SK-N-SH treated with all-trans-retinoic acid at 6 μM for 48 hours (cell line): ENCODE data around the gene MAP7D1.

Source experiments
- ATAC-seq: fragments of 200-7000 bp; cut with Tn5 transposase; 3 replicates; pipeline ENCODE4 v1.9.1; 2020; ENCODE audit warnings: mild to moderate bottlenecking, moderate library complexity
- ARNTL ChIP-seq: fragments of 450-650 bp; formaldehyde crosslinking; IDR thresholded peaks from 2 replicates; pipeline ENCODE4 v1.5.0; 2020; ENCODE audit warnings: low read depth, mild to moderate bottlenecking, moderate library complexity, borderline replicate concordance
- BACH2 ChIP-seq: fragments of 250-450 bp; sonication (Bioruptor Pico); IDR thresholded peaks from 2 replicates; pipeline ENCODE4 v1.9.0; 2021; ENCODE audit warnings: mild to moderate bottlenecking, borderline replicate concordance
- ESRRG ChIP-seq: fragments of 250-450 bp; sonication (Bioruptor Pico); IDR thresholded peaks from 2 replicates; pipeline ENCODE4 v1.6.1; 2021; ENCODE audit warnings: mild to moderate bottlenecking
- GLIS3 ChIP-seq: fragments of 250-450 bp; sonication (Bioruptor Pico); IDR thresholded peaks from 2 replicates; pipeline ENCODE4 v1.5.0; 2020; ENCODE audit warnings: mild to moderate bottlenecking, moderate library complexity
- ISL1 ChIP-seq: fragments of 250-450 bp; sonication (Bioruptor Pico); IDR thresholded peaks from 2 replicates; pipeline ENCODE4 v2.1.2; 2022; ENCODE audit warnings: mild to moderate bottlenecking, moderate library complexity
- OSR1 ChIP-seq: fragments of 250-450 bp; sonication (Bioruptor Pico); IDR thresholded peaks from 2 replicates; pipeline ENCODE4 v1.8.0; 2022; ENCODE audit warnings: moderate library complexity, mild to moderate bottlenecking, inconsistent platforms
- PPARA ChIP-seq: fragments of 250-450 bp; sonication (Bioruptor Pico); IDR thresholded peaks from 2 replicates; pipeline ENCODE4 v1.5.0; 2020; ENCODE audit warnings: mild to moderate bottlenecking, borderline replicate concordance
- RARB ChIP-seq: fragments of 250-450 bp; sonication (Bioruptor Pico); IDR thresholded peaks from 2 replicates; pipeline ENCODE4 v1.8.0; 2021; ENCODE audit warnings: mild to moderate bottlenecking, moderate library complexity
- SNAI2 ChIP-seq: fragments of 250-450 bp; sonication (Bioruptor Pico); IDR thresholded peaks from 2 replicates; pipeline ENCODE4 v1.5.0; 2020; ENCODE audit warnings: mild to moderate bottlenecking, moderate library complexity
- TCF4 ChIP-seq: fragments of 250-450 bp; sonication (Bioruptor Pico); IDR thresholded peaks from 2 replicates; pipeline ENCODE4 v1.8.0; 2021; ENCODE audit warnings: mild to moderate bottlenecking, moderate library complexity, borderline replicate concordance
- TOX ChIP-seq: fragments of 250-450 bp; sonication (Bioruptor Pico); IDR thresholded peaks from 2 replicates; pipeline ENCODE4 v1.8.0; 2021; ENCODE audit warnings: mild to moderate bottlenecking, moderate library complexity, borderline replicate concordance
- ZC3H10 ChIP-seq: fragments of 250-450 bp; sonication (Bioruptor Pico); IDR thresholded peaks from 2 replicates; pipeline ENCODE4 v1.5.1; 2021; ENCODE audit warnings: mild to moderate bottlenecking, moderate library complexity
- ZFP3 ChIP-seq: fragments of 250-450 bp; sonication (Bioruptor Pico); IDR thresholded peaks from 2 replicates; pipeline ENCODE4 v1.5.0; 2020; ENCODE audit warnings: mild to moderate bottlenecking, moderate library complexity
- ZFP30 ChIP-seq: fragments of 450-650 bp; formaldehyde crosslinking; IDR thresholded peaks from 2 replicates; pipeline ENCODE4 v1.5.0; 2022; ENCODE audit warnings: mild to moderate bottlenecking, moderate library complexity
- ZNF565 ChIP-seq: fragments of 450-650 bp; formaldehyde crosslinking; conservative IDR thresholded peaks from 2 replicates; pipeline ENCODE4 v1.5.0; 2020; ENCODE audit warnings: low read depth, mild to moderate bottlenecking, moderate library complexity
- ZNF70 ChIP-seq: fragments of 450-650 bp; formaldehyde crosslinking; IDR thresholded peaks from 2 replicates; pipeline ENCODE4 v1.5.0; 2020; ENCODE audit warnings: mild to moderate bottlenecking, moderate library complexity
- ZNF8 ChIP-seq: fragments of 450-650 bp; formaldehyde crosslinking; IDR thresholded peaks from 2 replicates; pipeline ENCODE4 v1.5.0; 2020; ENCODE audit warnings: mild to moderate bottlenecking, moderate library complexity
- TF ChIP-seq, protein P1 (sequence below): fragments of 250-450 bp; sonication (Bioruptor Pico); IDR thresholded peaks from 2 replicates; pipeline ENCODE4 v1.5.0; 2020; ENCODE audit warnings: mild to moderate bottlenecking, moderate library complexity
- TF ChIP-seq, protein P2 (sequence below): fragments of 250-450 bp; sonication (Bioruptor Pico); IDR thresholded peaks from 2 replicates; pipeline ENCODE4 v1.5.1; 2021; ENCODE audit warnings: mild to moderate bottlenecking, moderate library complexity
- TF ChIP-seq, protein P3 (sequence below): fragments of 250-450 bp; sonication (Bioruptor Pico); IDR thresholded peaks from 2 replicates; pipeline ENCODE4 v1.8.0; 2021; ENCODE audit warnings: low read depth, mild to moderate bottlenecking, moderate library complexity, borderline replicate concordance
- TF ChIP-seq, protein P4 (sequence below): fragments of 250-450 bp; sonication (Bioruptor Pico); IDR thresholded peaks from 2 replicates; pipeline ENCODE4 v1.8.0; 2020; ENCODE audit warnings: mild to moderate bottlenecking, moderate library complexity, borderline replicate concordance

Gene MAP7D1

DNA sequence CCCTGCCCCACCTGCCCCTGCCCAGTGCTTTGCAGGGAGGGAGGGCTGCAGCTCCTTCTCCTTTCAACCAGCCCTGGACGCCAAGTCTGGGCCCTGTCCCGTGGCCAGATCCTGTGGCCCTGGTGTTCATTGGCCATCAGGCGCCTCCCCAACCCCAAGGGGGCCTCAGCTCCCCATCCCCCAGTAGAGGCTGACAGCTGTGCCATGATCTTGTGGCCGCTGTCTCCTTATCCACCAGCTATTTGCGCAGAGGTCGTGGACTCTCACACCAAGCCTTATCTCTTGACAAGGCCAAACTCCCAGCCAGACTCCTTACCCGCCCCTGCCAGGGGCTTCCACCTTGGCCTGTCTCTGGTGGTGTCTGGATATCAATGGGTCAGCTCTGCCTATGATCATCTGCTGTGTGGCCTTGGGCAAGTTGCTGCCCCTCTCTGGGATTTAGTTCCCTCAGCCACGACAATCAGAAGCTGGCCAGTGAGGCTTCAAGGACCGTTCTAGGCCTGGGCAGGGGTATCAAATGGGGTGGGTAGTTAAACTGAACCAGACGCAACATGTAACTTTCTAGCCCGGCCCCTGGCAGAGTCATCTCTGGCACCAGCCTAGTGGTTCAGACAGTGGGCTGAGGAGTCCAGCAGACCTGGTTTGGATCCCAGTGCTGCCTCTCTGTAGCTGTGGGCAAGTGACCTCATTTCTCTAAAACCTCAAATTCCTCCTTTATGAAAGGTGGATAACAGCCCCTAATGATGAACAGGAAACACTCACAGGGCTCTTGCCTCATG lies 27.6 kb upstream of the MAP7D1 start:
- ATAC-seq = peak; percentile 20; the same call in 1 of the 3 replicates
- TF ChIP-seq ZNF565 (CRISPR knock-in tag) (no peak), OSR1 (CRISPR knock-in tag) (no peak), ZFP30 (no peak), PPARA (CRISPR knock-in tag) (no peak)
- TF ChIP-seq, protein P1, sequence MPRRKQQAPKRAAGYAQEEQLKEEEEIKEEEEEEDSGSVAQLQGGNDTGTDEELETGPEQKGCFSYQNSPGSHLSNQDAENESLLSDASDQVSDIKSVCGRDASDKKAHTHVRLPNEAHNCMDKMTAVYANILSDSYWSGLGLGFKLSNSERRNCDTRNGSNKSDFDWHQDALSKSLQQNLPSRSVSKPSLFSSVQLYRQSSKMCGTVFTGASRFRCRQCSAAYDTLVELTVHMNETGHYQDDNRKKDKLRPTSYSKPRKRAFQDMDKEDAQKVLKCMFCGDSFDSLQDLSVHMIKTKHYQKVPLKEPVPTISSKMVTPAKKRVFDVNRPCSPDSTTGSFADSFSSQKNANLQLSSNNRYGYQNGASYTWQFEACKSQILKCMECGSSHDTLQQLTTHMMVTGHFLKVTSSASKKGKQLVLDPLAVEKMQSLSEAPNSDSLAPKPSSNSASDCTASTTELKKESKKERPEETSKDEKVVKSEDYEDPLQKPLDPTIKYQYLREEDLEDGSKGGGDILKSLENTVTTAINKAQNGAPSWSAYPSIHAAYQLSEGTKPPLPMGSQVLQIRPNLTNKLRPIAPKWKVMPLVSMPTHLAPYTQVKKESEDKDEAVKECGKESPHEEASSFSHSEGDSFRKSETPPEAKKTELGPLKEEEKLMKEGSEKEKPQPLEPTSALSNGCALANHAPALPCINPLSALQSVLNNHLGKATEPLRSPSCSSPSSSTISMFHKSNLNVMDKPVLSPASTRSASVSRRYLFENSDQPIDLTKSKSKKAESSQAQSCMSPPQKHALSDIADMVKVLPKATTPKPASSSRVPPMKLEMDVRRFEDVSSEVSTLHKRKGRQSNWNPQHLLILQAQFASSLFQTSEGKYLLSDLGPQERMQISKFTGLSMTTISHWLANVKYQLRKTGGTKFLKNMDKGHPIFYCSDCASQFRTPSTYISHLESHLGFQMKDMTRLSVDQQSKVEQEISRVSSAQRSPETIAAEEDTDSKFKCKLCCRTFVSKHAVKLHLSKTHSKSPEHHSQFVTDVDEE = no peak
- TF ChIP-seq, all 23 proteins: peak for 0

DNA sequence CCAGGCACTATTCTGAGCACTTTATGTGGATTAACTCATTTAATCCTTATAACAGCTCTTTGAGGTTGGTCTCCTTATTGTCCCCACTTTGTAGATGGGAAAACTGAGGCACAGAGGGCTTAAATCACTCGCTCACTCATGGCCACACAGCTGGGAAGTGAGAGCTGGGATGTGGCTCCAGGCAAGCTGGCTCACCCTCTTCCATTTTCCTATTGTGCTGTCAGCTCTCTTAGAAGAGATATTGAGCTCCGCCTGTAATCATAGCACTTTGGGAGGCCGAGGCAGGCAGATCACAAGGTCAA lies 27.1 kb upstream of the MAP7D1 start:
- no peak for ATAC-seq
- TF ChIP-seq ESRRG (CRISPR knock-in tag) = no peak
- TF ChIP-seq OSR1 (CRISPR knock-in tag) = no peak
- no peak for TF ChIP-seq ZNF70 (CRISPR knock-in tag)
- TF ChIP-seq, protein P2, sequence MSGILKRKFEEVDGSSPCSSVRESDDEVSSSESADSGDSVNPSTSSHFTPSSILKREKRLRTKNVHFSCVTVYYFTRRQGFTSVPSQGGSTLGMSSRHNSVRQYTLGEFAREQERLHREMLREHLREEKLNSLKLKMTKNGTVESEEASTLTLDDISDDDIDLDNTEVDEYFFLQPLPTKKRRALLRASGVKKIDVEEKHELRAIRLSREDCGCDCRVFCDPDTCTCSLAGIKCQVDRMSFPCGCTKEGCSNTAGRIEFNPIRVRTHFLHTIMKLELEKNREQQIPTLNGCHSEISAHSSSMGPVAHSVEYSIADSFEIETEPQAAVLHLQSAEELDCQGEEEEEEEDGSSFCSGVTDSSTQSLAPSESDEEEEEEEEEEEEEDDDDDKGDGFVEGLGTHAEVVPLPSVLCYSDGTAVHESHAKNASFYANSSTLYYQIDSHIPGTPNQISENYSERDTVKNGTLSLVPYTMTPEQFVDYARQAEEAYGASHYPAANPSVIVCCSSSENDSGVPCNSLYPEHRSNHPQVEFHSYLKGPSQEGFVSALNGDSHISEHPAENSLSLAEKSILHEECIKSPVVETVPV (CRISPR knock-in tag) = no peak
- TF ChIP-seq BACH2 = no peak
- no peak for TF ChIP-seq ZFP30
- TF ChIP-seq RARB (CRISPR knock-in tag) = no peak
- TF ChIP-seq TOX = no peak
- TF ChIP-seq, protein P3, sequence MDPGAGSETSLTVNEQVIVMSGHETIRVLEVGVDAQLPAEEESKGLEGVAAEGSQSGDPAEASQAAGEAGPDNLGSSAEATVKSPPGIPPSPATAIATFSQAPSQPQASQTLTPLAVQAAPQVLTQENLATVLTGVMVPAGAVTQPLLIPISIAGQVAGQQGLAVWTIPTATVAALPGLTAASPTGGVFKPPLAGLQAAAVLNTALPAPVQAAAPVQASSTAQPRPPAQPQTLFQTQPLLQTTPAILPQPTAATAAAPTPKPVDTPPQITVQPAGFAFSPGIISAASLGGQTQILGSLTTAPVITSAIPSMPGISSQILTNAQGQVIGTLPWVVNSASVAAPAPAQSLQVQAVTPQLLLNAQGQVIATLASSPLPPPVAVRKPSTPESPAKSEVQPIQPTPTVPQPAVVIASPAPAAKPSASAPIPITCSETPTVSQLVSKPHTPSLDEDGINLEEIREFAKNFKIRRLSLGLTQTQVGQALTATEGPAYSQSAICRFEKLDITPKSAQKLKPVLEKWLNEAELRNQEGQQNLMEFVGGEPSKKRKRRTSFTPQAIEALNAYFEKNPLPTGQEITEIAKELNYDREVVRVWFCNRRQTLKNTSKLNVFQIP = no peak
- TF ChIP-seq ZC3H10 (CRISPR knock-in tag) = no peak
- TF ChIP-seq ZNF565 (CRISPR knock-in tag) = no peak
- TF ChIP-seq, protein P4, sequence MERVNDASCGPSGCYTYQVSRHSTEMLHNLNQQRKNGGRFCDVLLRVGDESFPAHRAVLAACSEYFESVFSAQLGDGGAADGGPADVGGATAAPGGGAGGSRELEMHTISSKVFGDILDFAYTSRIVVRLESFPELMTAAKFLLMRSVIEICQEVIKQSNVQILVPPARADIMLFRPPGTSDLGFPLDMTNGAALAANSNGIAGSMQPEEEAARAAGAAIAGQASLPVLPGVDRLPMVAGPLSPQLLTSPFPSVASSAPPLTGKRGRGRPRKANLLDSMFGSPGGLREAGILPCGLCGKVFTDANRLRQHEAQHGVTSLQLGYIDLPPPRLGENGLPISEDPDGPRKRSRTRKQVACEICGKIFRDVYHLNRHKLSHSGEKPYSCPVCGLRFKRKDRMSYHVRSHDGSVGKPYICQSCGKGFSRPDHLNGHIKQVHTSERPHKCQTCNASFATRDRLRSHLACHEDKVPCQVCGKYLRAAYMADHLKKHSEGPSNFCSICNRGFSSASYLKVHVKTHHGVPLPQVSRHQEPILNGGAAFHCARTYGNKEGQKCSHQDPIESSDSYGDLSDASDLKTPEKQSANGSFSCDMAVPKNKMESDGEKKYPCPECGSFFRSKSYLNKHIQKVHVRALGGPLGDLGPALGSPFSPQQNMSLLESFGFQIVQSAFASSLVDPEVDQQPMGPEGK (CRISPR knock-in tag) = no peak
- TF ChIP-seq, all 23 proteins: peak for 0

DNA sequence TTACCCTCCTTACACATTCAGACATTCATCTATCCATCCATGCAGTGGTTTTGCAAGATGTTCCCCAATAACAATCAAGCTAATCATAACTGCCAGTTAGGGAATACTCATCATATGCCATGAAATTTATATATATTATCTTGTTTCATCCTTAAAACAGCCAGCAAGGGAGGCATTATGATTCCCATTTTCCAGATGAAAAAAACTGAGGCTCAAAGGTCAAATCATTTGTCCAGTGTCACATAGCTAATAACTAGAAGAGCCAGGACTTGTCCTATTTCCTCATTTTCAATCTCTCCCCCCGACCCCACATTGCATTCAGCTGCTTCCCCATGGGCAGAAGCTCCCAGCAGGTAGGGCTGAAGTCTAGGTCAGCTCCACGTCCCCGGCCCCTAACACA lies 23.9 kb upstream of the MAP7D1 start:
- ATAC-seq = no peak
- TF ChIP-seq ZNF565 (CRISPR knock-in tag) (no peak), ZNF8 (CRISPR knock-in tag) (no peak), SNAI2 (no peak), ARNTL (no peak), TCF4 (CRISPR knock-in tag) (no peak), ISL1 (no peak), BACH2 (no peak), TOX (no peak), RARB (CRISPR knock-in tag) (no peak), GLIS3 (CRISPR knock-in tag) (no peak), ESRRG (CRISPR knock-in tag) (no peak), ZFP30 (no peak), ZFP3 (CRISPR knock-in tag) (no peak), ZC3H10 (CRISPR knock-in tag) (no peak)
- TF ChIP-seq, protein P3 = no peak
- TF ChIP-seq, protein P1 = no peak
- TF ChIP-seq, protein P4 (CRISPR knock-in tag) = no peak
